8988T (cell line): ENCODE measurements around the gene PRKCH.

Experiments used
- DNase-seq: peaks from one replicate; pipeline ENCODE4 v3.0.0; 2011

The PRKCH gene

GRCh38 chr14:61536661-61537562 lies 215.5 kb downstream of the PRKCH start:
- DNase-seq, result no peak

DNA sequence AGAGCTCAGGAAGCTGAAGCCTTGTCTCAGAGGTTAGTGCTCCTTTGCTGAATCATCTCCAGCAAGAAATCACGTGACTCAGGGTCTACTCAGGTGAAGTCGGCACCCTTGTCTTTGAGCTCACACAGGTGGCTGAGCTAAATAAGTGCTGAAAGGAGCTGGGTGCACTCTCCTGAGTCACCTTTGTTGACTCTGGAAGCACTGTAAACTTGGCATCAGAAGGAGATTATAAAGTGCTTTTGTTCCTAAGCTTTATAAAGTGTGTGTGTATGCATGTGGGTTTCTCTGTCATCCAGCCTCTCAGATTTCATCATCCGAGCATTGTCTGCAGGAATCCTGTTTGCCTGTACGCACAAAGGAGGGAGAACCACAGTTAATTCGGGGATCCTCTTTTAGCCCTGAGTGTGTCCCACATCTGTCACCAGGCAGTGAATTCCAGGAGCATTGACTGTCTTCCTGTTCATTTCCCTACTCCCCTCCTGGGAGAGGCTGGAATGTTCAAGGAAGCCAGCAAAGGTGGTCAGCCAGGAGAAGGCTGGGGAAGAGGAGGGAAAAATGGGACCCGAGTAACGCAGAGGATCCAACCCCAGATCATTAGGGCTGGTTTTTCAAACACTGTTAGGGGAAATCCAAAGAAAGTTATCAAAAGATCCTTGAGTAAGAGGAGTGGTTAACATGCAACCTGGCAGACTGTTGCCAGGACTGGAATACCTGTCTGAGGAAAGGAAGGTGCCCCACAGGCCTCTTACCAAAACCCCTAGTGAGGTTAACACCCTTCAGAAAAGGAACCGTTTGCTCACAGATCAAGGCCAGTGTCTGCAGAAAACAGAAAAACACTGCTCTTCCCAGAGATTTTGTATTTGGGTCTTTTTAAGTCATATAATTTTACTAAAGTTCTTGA lies 216.4 kb downstream of the PRKCH start:
- DNase-seq, result no peak

- DNase-seq, result no peak
These were observed 217.2 kb downstream of the PRKCH start for GRCh38 chr14:61538464-61539022.

DNA sequence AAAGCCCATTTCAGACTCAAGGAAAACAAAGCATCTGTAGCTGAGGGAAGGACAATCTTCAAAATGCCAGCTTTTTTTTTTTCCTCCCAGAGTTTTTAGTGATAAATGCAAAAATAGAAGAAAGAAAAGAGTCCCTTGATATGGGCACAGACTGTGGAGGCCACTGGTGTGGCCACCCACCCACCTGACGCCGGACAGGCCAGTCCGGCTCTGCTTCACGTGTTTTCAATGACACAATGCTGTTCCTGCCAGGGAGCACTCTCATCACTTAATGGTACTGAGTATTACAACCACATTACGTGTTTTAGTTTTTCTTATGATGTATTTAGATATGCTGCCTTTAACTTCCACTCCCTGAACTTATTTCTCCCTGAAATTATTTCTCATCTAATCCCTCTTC lies 218.3 kb downstream of the PRKCH start:
- no peak for DNase-seq

DNA sequence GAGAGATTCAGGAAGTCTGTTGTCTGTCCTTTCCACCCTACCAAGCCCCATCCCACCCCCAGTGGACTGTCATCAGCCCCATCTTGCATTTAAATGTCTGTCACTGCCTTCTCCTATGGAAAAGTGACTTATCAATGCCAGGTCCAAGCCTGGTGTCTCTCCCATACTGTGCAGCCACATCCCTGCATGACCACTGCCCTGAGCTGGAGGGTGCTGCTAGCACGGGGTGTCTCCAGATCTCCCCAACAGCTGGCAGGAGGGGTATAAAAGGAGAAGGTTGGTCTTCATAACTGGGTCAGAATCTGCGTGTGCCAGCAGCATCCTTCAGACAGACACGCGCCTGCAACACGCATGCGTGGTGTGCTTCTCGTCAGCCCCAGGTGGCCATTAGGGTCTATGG lies 219.6 kb downstream of the PRKCH start:
- no peak for DNase-seq

- DNase-seq, result no peak
These were observed 221.7 kb downstream of the PRKCH start for GRCh38 chr14:61542848-61543790.

DNA sequence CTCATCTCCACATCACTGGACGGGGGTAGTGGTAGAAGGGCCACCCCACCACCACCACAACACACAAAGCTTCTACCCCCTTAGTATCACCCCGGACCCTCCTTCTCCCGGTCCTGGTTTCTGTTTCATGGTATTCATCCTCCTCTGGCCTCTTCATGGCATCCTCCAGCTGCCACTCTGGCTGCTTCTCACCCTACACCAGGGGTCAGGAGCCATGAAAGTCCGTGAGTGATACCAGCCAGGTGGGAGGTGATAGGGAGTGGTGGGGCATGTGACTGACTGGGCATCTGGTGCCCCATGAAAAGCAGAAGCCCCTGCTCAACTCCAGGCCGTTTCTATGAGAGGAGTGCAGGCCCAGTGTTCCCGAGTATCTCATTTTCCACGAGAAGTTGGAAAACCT lies 222.6 kb downstream of the PRKCH start:
- DNase-seq, result no peak

GRCh38 chr14:61544448-61545330 lies 223.3 kb downstream of the PRKCH start:
- no peak for DNase-seq

DNA sequence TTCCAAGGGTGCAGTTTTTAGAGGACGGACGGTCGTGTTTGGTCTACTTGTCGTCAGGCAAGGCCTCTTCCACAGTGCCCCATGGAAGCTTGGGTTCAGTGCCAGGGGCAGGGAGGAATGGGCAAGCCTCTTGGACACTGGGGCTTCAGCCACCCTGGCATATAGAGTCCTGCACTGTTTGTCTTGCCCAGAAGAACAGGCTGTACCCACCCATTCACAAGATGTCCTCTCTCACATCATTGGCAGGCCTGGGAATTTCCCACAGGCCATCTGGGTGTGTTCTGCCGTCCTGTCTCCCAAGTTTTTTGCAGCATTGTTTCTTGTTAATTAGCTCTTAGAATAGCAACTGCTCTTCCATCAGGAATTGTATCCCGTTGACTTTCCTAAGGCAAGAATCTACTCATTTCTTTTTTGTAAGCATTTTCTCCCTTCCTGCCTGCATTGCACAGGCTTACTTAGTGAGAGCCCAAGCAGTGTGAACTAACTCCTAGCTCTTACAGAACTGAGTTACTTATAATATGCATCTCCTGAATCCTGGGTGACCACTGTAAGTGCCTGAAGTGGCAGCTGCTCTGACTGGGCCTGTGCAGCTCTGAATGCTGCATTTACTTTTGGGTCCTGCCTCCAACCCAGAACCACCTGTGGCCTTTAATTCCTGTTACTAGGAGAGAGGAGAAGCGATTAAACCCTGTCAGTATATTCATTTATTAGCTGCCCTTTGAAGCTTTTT lies 224.5 kb downstream of the PRKCH start:
- no peak for DNase-seq

GRCh38 chr14:61547186-61548069 lies 226.0 kb downstream of the PRKCH start:
- DNase-seq, result no peak

- DNase-seq, result no peak
These were observed 228.0 kb downstream of the PRKCH start for GRCh38 chr14:61549425-61549824.

GRCh38 chr14:61551384-61551783 lies 230.0 kb downstream of the PRKCH start:
- no peak for DNase-seq

GRCh38 chr14:61552241-61552640 lies 230.9 kb downstream of the PRKCH start:
- DNase-seq, result no peak

- DNase-seq, result no peak
These were observed 232.6 kb downstream of the PRKCH start for GRCh38 chr14:61553730-61554641.

DNA sequence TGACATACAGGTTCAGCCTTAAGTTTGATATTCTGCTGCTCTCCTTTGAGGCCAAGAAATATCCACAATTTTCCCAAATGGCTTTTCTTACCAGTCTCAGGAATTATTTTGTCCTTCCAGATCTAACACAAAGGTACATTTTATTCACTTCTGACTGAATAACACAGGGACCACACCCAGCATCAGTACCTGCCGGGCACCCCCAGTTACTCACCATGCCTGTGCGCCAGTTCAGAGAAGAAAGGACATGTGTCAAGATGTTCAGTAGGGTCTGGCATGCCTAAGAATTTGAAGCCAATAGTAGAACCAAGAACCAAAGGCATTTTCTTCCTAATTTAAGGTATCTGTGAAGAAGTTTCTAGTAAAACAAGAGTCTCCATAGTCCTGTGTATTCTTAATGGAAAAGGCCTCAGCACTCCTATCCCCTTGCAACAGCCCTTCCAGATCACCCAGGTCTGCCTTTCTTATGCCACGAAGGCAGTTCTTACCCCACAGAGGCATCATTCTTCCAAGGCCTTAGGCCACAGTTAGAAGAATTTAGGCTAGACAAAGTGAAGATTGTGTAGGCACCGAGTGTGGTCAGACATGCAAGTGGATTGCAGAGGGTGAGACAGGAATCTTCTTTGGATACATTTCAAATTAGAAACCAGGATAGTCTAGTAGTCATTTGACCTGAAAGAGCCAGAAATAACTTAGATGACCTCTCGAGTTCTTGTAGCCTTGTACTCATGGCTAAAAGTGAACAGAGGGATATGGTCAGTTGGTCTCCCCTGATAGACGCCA lies 233.9 kb downstream of the PRKCH start:
- DNase-seq, result no peak

GRCh38 chr14:61556455-61556854 lies 235.1 kb downstream of the PRKCH start:
- DNase-seq, result no peak

DNA sequence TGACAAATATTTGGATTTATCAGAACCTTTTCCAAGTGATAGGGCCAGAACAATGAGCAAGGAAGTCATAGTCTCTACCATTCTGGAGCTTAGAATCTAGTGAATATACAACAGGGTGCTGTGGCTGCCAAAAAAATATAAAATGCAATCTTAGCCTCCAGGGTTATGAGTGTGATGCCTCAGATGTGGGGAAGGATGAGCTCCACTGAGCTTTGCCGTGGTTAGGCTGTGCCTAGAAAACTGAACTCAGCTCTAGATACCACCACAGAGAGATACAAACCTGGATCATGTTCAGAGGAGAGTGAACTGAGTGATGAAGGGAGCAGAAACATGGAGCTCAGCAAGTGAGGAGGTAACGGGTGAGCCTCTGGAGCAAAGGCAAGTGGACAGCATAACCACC lies 235.9 kb downstream of the PRKCH start:
- no peak for DNase-seq

- no peak for DNase-seq
These were observed 236.5 kb downstream of the PRKCH start for GRCh38 chr14:61557854-61558253.
